Stimulated activated CD8-positive, alpha-beta memory T cell treated with anti-CD3 and anti-CD28 coated beads, Interleukin-4, amount 100 ng/mL, for 24 hours (primary cell): Measurements from ENCODE around the gene AGFG2.

Experiments
- DNase-seq: peaks from one replicate; pipeline ENCODE4 v3.0.0-alpha.2; 2020; ENCODE audit warnings: low read depth

Gene AGFG2

DNA sequence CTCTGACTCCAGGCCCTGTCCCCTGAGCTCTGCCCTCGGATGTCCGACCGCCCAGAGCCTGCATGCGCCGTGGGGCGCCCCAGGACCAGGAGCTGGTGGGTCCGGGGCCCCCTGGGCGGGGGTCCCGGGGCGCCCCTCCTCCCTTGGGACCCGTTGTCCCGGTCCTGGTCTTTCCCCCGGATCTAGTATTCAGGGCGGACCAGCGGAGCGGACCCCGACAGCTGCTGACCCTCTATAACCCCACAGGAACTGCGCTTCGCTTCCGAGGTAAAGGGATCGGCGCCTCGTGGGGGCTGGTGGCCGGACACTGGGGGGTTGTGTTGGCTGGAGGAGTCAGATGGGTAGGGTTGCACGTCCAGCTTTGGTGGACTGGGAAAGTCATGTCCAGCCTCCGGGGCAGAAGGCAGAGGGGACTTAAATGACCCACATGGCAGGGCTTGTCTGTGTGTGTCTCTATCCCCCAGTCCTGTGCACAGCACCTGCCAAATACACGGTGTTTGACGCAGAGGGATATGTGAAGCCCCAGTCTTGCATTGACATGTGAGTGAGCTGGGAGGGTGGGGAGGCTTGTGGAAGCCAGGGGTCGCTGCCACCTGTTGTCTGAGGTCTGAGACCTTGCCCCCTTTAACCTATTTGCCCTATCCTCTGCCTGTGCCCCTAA, 73.9 kb downstream of the AGFG2 start:
- no peak for DNase-seq

GRCh38 chr7:100613412-100614175, 74.6 kb downstream of the AGFG2 start:
- no peak for DNase-seq

DNA sequence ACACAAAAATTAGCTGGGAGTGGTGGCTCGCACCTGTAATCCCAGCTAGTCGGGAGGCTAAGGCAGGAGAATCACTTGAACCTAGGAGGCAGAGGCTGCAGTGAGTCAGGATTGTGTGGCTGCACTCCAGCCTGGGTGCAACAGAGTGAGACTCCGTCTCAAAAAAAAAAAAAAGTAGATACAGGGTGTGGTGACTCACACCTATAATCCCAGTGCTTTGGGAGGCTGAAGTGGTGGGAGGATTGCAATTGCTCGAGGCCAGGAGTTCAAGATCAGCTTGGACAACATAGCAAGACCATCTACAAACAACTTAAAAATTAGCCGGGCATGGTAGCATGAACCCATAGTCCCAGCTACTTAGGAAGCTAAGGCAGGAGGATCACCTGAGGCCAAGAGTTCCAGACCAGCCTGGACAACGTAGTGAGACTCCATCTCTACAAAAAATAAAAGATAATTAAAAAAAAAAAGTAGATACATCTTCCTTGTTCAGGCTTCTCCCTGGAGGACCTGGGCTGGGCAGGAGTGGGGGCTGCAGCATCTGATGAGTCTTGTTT, 75.4 kb downstream of the AGFG2 start:
- no peak for DNase-seq
